Hepatocyte (in vitro differentiated cells): ENCODE results near the gene PLCH2.

ENCODE experiments used
- CTCF ChIP-seq: fragments of 200-600 bp; sonication (generic); IDR thresholded peaks from 2 replicates; pipeline ENCODE4 v1.5.1; 2016; ENCODE audit warnings: antibody characterized with exemption, mild to moderate bottlenecking; ENCODE audit not compliant: poor library complexity
- EZH2phosphoT487 ChIP-seq: fragments of 200-600 bp; sonication (generic); IDR thresholded peaks from one replicate; pipeline ENCODE4 v1.6.1; 2018; ENCODE audit warnings: antibody characterized with exemption, mild to moderate bottlenecking, low read depth, moderate library complexity; ENCODE audit not compliant: unreplicated experiment, severe bottlenecking

- TF ChIP-seq CTCF (no peak), EZH2phosphoT487 (no peak)
Observed at GRCh38 chr1:2546515-2547209, 70.6 kb downstream of the PLCH2 start.
